ENCODE measurements around the gene ZNF532.

ZNF532 gene

GRCh38 chr18:58937071-58937886 is 72.6 kb downstream of the ZNF532 start:
- DNase-seq (ENCODE audit: low spot score) = no peak

GRCh38 chr18:58937887-58938267 is 73.2 kb downstream of the ZNF532 start:
- no peak for DNase-seq (ENCODE audit: low spot score)

- DNase-seq (ENCODE audit: low spot score) = no peak
Measured at GRCh38 chr18:58941426-58942099, 76.9 kb downstream of the ZNF532 start.

GRCh38 chr18:58943896-58944295 is 79.2 kb downstream of the ZNF532 start:
- no peak for DNase-seq (ENCODE audit: low spot score)

GRCh38 chr18:58947136-58947732 is 82.6 kb downstream of the ZNF532 start:
- DNase-seq (ENCODE audit: low spot score) = no peak

GRCh38 chr18:58949031-58949430 is 84.4 kb downstream of the ZNF532 start:
- DNase-seq (ENCODE audit: low spot score) = no peak

- no peak for DNase-seq (ENCODE audit: low spot score)
Measured at GRCh38 chr18:58951986-58952702, 87.5 kb downstream of the ZNF532 start.

GRCh38 chr18:58952858-58953257 is 88.2 kb downstream of the ZNF532 start:
- no peak for DNase-seq (ENCODE audit: low spot score)

- DNase-seq (ENCODE audit: low spot score) = no peak
Measured at GRCh38 chr18:58953627-58954026, 89.0 kb downstream of the ZNF532 start.

- DNase-seq (ENCODE audit: low spot score) = no peak
Measured at GRCh38 chr18:58955001-58955400, 90.3 kb downstream of the ZNF532 start.

- no peak for DNase-seq (ENCODE audit: low spot score)
Measured at GRCh38 chr18:58955738-58956137, 91.1 kb downstream of the ZNF532 start.

GRCh38 chr18:58958628-58959027 is 94.0 kb downstream of the ZNF532 start:
- DNase-seq (ENCODE audit: low spot score) = no peak

GRCh38 chr18:58960508-58960907 is 95.8 kb downstream of the ZNF532 start:
- DNase-seq (ENCODE audit: low spot score) = no peak

- DNase-seq (ENCODE audit: low spot score) = no peak
Measured at GRCh38 chr18:58960946-58961722, 96.5 kb downstream of the ZNF532 start.

- DNase-seq (ENCODE audit: low spot score) = no peak
Measured at GRCh38 chr18:58962336-58962735, 97.7 kb downstream of the ZNF532 start.

- no peak for DNase-seq (ENCODE audit: low spot score)
Measured at GRCh38 chr18:58965291-58966004, 100.8 kb downstream of the ZNF532 start.

- DNase-seq (ENCODE audit: low spot score) = peak; percentile 78
Measured at GRCh38 chr18:58966005-58966677, 101.5 kb downstream of the ZNF532 start.

- DNase-seq (ENCODE audit: low spot score) = no peak
Measured at GRCh38 chr18:58966704-58967103, 102.0 kb downstream of the ZNF532 start.

- DNase-seq (ENCODE audit: low spot score) = no peak
Measured at GRCh38 chr18:58967751-58968254, 103.1 kb downstream of the ZNF532 start.
